ENCODE results near the gene DHRS1.

Gene DHRS1

DNA sequence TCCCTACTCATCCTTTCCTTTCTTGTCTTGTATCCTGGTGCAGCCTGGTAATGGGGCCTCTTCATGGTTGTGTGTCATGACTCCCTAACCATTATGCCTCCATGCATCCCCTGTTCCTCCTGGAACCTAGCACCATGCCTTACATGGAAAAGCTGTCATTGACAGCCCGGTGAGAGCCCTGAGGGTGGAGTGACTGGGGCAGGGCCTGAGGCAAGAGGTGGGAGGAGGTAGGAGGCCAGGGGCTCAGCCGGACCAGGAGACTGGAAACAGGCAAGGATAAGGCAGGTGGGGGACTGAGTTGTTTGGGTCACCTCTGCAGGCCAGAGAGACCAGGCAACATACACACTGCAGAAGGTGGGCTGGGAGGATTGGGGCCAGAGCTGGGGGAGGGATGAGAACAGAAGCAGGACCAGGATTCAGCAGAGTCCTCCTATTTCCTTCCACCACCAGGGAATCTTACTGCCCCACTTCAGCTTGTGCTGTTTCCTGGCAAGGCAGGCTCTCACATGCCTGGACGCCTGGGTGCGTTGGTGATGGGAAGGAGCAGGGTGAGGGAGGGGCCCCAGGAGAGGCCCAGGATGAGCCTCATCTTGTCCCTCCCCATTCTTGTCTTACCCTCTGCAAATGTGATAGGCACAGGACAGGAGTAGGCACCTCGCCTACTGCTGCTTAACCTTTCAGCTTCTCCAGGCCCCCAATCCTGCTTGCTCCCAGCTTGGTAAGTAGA lies 10.1 kb upstream of the DHRS1 start, which contains the start of gene LTB4R2:
Gene LTB4R2 (plus strand): TSS at position 603 of the 727 bp plus-strand sequence. CDS start 525 bp downstream, outside the sequence.
- DNase-seq (ENCODE audit: low read depth): no peak

DNA sequence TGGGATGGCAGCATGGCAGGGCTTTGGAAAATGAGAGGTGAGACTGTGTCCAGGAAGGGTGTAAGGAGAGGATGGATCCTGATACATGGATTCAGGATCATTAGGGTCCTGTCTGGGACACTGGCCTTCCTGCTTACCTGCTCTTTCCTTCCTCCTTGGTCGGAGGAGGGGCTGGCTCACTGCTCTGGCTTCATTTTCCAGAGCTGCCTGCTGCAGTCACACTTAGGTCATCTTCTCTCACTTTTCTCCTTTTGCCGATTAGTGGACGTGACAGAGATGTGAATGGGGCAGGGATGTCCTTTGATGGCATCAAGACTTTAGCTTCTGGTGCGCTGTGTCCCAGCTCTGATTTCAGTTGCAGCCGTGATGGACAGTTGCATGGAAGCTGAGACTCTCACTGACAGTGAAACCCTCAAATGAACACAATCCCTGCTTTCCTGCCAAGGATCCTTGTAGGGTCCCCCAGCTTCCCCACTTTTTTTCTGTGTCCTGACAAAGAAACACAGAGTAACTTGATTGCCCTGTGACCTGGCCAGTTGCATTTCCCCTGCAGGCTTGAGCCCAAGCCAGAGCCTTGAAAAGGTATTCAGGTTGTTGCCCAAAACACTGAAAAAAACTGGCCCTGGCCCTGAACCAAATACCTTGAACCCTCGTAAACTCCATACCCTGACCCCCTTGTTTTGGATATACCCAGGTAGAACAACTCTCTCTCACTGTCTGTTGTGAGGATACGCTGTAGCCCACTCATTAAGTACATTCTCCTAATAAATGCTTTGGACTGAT lies 9.0 kb upstream of the DHRS1 start:
- DNase-seq (ENCODE audit: low read depth): no peak

DNA sequence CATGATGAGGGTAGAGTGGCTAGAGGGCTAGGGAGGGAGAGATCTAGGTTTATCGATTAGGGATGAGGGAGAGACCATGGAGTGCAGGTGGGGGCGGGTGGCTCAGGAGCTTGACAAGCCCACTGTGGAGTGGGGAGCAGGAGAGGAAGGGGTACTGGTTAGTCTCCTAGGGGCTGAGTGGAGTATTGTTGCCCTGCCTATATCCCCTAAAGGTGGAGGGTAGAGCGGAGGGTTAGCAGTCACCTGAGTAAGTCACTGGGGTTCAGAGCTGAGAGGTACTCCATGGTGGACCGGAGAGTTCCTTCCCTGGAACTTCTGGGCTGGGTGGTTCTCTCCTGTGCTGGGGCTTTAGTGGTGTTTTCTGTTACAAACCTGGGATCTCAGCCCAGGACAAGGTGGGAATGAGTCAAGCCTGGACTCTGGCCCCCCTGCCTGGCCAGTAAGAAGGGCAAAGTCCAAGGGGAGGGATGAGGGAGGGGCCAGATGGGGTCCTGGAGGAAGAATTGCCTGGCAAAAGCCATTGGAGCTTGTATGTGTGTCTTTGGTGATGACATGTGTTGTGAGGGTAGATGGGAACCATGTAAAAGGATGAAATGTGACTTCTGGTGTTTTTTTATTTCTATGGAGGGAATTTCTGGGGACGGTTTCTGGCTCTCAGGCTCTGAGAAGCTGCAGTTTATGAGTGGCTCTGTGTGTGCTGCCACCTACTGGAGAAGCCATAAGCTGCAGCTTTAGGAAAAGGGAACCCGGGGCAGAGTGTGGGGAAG lies 8.2 kb upstream of the DHRS1 start, which contains the start of gene CIDEB:
Gene CIDEB (minus strand): TSS at position 403 of the 767 bp plus-strand sequence. CDS start 119 bp downstream, at position 284.
- DNase-seq (ENCODE audit: low read depth): peak; percentile 37

DNA sequence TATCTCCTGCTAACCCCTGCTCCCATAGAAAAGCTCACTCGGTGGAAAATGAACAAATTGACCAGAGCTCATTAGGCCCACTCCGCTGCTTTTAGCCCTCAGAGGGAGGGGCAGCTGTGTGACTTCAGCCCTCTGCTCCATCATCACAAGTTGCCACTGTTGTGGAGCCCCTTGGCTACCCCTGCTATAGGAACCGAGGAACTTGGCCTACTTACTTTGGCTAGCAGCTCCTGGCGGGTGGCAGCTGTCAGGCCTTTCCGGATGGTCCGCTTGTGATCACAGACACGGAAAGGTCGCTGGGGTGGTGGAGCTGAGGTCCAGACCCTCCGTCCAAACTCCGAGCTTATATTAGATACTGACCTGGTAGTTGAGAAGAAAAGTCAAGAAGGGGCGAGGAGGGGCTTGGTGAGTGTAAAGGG lies 7.6 kb upstream of the DHRS1 start:
- DNase-seq (ENCODE audit: low read depth): no peak

DNA sequence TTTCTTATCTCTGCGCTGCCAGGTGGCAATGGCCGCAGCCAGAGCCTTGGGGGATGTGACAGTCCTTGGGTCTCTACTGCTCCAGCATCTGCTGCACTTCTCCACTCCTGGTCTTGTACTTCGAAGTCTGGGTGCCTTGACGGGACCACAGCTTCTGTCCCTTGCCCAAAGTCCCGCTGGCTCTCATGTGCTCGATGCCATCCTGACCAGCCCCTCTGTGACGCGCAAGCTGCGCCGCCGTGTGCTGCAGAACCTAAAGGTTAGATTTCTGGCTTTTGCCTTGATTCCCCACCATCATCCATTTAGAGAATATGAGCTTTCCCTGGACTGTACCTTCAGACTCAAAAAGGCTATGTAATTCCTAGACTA lies 4.4 kb upstream of the DHRS1 start:
- no peak for DNase-seq (ENCODE audit: low read depth)

DNA sequence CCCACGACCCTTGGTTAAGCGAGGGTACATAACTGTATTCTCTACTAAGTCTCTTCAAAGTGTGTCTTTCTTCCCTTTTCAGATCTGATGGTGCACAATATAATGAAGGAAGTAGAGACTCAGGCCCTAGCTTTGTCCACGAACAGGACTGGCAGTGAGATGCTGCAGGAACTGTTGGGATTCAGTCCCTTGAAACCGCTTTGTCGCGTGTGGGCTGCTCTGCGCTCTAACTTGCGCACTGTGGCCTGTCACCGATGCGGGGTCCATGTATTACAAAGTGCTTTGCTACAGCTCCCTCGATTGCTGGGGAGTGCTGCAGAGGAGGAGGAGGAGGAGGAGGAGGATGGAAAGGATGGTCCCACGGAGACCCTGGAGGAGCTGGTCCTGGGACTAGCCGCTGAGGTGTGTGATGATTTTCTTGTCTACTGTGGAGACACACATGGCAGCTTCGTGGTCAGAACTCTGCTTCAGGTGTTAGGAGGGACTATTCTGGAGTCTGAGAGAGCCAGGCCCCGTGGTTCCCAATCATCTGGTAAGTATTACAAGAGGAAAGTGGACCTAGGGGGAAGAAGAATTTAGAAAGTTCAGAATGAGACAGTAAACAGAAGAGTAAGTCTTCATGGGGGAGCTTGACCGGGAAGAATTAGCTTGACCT lies 873 bp upstream of the DHRS1 start:
- DNase-seq (ENCODE audit: low read depth): no peak

DNA sequence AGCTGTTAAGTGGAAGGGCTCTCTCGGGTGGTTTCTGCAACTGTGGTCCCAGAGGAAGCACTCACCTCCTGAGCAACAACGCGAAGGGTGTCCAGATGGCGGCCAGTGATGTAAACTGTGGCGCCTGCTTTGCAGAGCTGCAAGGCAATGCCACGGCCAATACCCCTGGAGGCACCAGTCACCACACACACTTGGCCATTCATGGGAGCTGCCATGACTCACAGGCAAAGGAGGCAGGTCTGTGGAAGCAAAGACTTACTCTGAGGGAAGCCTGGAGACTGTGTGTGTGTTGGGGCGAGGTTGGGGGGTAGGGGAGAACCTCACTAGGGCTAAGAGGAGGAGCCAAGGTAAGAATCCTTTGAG lies 707 bp downstream of the DHRS1 start:
- no peak for DNase-seq (ENCODE audit: low read depth)

DNA sequence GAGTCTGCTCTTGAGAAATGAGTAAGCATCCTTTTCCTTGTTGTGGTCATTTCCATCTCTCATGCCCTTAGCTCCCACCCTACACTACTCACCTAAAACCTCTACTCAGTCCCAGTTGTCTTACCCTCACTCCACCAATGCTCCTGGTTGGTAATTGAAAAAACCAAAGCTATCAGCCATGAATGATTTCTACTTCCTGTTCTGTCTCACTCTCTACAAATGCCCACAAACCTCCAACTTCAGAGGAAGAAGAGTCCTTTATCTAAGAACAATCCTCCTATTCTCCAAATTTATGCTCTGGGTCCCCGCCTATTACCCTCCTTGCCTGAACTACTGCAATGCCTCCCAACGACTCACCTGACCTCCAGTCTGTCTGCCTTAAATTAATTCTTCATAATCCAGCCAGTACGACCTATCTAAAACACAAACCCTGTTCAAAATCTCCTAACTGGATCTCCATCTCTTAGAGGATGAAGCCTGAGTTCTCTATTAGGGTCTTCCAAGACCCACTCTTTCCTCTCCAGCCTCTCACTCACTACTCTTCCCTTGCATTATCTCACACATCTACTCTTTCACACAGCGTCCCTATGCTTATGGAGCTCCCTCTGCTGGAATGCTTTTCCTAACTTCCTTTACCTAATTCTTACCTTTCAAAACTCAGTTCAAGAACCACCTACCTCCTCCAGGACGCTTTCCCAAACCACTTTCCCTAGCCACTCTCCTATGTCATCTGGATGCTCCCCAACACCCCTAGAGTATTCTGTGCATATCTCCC lies 2.2 kb downstream of the DHRS1 start:
- DNase-seq (ENCODE audit: low read depth): no peak

DNA sequence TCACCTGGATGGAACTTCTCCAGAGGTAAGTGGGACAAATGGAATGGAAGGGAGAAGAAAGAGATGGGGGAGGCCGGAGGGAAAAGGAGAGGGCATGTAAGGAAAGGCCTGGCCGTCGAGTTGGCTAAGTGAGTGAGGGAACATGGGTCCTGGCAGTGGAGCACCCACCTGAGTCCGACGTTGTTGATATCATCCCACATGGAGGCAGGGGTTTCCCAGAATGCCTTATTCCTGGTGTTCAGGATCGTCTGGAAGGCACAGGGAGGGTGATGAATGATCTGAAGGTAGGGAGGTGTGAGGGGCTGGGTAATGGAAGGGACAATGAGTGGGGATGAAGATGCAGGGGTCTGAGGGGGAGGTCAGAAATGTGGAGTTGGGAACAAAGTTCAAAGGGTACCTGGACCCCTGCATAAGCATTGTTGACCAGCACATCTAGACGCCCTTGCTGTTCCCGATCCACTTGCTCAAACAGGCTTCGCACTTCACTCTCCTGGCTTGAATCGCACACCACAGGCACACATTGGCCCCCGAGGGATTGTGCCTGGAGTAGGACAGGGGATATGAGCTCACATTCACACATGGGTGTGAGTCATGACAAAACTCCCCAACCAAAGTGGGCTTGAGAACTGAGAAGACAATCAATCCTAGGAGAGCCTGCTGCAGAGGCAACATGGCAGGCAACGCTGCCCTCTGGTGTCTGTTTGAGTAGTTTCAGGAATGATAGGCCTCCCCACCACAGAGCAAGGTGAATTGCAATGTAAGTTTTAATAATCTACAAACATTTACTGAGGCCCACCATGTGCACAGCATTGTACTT lies 3.0 kb downstream of the DHRS1 start:
- peak; percentile 63 for DNase-seq (ENCODE audit: low read depth)

DNA sequence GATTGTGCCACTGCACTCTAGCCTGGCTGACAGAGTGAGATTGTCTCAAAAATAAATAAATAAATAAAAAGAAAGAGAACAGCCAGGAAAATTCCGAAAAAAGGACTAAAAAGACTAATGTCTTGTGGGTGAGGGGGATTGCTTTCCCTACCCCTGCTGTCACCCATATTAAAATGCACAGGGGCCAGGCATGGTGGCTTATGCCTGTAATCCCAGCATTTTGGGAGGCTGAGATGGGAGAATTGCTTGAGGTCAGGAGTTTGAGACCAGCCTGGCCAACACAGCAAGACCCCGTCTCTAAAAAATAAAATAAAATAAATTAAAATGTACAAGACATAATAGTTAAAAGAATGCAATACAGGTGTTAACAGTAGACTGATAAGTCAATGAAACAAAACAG lies 6.1 kb downstream of the DHRS1 start:
- no peak for DNase-seq (ENCODE audit: low read depth)

DNA sequence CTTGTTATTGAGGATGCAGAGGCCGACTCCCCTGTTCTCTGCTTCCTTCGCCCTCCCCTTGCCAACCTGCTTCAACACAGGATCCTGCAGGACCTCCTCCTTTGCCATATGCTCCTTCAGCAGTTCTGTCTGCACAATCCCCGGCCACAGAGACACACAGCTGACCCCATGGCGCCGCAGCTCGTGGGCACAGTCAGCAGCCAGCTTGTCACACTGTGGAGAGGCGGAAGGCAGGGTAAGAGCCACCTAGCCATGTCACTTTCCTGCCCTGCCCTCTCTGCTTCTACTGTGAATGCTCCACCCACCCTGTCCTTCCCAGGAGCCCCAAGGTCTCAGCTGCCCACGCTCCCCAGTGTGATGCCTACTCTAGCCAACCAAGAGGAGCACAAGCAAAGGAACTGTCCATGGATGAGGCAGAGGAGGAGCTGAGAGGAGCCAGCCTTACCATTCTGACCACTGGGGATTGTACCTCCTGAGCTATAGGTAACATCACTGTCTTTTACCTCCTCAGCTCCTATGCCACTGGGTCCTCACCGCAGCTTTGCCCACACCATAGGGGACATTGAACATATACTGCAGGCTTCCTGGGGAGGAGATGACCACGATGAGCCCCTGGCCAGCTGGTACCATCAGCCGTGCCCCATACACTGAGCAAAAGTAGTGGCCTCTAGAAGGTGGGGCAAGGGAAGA lies 7.3 kb downstream of the DHRS1 start:
- no peak for DNase-seq (ENCODE audit: low read depth)

DNA sequence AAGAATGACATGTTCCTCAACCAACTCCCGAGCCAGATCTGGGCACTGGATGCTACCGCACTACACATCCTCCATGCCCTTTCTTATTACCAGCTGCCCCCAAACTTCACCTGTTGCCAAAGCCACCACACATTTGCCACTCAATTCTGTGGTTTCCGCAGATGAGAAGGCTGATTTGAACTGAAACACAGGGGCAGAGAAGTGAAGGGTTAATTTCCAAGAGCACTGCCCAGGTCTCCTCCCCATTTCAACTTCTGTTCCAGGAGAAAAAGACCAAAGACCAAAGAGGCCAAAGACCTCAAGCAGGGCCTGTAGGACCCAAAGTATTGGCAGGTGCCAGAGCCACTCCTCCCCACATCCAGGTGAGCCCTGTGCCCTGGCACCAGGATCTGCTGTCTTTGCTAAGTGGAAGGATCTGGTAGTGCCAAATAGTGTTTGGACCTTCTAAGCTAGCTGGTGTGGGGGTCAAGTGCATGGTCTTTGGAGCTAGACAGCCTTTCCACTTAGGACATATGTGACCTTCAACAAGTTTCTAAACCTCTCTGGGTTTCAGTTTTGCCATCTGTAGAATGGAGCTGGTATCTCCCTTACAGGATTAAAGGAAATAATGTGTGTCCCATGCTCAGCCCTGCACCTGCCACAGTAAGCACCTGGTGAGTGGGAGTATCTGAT lies 8.0 kb downstream of the DHRS1 start:
- DNase-seq (ENCODE audit: low read depth): no peak

DNA sequence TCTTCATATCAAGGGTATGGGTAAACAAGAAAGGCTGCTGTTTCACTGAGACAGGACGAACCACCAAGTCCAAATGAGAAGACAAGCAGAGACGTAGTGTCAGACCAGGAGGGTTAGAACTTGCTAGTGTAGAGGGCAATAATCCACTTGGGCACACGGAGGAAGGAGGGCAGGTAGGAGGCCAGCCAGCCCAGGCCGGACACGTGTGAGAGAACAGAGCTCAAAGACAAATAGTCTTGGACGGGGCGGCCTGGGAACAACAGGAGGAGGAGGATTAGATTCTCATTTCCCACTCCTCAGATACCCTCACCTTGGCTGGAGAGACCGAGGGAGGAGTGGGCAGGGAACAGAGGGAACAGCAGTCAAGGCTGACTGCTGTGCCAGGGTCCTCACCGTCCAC lies 8.8 kb downstream of the DHRS1 start:
- DNase-seq (ENCODE audit: low read depth): no peak

DNA sequence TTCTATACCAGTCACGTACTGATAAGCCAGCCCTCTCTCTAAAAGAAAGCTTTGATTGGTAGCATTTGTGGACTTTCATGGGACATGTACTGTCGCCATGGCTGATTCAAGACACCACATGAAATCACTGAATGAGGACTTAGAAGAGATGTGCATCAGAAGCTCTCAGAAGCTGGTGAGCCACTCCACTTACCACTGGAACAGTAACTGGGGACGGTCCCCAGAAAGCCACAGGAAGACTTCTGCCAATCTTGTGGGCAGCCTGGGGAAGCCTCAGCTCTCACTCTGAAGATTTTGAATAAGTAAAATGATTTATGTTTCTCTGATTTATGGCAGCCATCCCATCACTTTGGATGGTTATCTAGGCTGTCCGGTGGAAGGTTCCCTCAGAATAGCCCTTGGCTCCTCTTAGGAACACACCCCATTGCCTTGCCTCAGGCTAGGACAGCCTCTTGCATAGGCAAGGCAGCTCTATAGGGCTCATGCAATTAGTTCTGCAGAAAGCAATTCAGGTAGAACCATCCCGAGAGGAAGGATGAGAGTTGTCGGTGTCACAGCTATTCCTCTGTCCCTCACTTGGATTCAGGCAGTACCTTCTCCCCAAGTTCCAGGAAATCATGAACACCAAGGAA lies 9.8 kb downstream of the DHRS1 start:
- peak; percentile 62 for DNase-seq (ENCODE audit: low read depth)

DNA sequence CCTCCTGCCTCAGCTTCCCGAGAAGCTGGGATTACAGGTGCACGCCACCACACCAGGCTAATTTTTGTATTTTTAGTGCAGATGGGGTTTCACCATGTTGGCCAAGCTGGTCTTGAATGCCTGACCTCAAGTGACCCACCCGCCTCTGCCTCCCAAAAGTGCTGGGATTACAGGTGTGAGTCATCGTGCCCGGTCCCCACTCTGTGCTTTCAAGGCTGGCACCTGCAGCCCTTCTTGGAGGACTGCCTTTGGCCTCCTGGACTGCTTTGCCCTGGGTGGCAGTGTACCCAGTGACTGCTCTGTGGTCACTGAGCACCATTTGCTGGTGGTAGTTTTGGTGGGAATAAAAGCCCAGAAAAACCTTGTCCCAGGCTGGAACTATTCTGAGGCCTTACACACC lies 12.6 kb downstream of the DHRS1 start:
- no peak for DNase-seq (ENCODE audit: low read depth)

DNA sequence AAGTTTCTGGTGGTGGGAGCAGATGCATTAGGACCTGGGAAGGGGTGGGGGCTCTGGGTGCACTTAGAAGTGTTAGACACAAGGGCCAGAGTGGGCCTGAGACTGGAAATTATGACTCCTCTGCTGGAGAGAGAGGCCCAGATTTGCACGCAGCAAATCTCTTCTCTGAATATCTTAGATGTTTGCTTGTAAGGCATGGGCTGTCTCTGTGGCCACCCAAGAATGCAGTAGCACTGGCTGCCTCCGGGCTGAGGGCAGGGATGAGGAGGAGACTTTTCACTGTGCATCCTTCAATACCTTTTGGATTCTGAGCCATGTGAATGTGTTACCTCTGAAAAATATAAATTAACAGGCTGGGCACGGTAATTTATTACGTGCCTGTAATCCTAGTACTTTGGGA lies 14.2 kb downstream of the DHRS1 start:
- DNase-seq (ENCODE audit: low read depth): no peak

DNA sequence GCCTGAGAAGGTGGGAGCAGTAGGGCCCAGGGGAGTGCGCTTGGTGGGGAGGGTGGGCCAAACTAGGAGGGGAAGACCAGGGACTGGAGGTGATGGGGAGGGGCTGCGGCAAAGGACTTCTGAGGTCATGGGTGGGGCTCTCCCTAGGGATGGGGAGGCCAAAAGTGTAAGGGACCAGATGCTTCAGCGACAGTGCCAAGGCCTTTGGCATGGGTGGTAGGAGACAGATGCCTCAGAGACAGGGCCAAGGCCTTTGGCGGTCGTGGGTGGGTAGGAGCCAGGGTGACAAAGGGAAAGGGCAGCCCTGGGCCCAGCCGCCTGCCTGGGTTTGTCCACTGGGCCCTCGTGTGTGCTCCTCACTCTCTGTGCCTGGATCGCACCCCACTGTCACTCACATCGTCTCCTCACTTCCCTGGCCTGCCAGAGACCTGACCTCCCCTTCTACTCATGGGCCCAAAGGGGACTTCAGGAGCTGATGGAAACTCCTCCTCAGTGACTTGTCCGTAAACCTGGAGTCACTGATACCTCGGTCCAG lies 15.0 kb downstream of the DHRS1 start:
- no peak for DNase-seq (ENCODE audit: low read depth)

DNA sequence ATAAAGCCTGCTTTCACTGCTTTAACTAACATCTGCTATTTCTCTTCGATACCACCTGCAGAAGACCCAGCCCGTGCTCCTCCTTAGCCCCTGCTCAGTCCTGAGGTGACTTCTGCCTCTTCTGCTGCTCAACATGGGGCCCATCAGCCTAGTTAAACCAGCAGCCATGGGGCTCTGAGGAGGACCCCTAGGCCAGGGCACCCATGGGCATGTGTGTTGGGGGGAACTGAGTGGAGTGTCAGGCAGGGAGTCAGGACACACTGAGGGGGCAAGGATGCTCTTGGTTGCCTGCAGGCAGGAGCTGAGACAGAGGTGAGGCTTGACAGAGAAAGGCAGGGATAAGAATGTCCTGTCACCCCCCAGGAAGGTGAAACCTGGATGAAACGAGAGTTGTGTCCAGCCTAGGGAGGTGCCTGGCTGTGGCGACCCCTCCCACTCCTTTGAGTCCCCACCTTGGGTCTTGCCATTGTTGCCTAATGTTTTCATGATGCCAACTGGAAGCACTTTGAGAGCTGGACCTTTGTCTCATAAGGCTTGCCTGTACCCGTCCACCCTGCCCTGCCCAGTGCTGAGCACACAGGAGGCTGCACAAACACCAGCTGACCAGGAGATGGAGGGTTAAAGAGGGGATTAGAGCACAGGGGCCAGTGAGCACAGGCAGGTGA lies 15.7 kb downstream of the DHRS1 start:
- DNase-seq (ENCODE audit: low read depth): no peak
